Measurements from ENCODE around the gene FGFRL1. TPM values are rescaled to one million over a fixed set of nuclear protein-coding genes. Genes with fewer than 3 reads are reported as not detected.
"Not testable (repeated sequence)": the region's sequence is repeated elsewhere in the genome, so short reads cannot be mapped to it uniquely, and the experiment has no call there.

The FGFRL1 gene
- polyA plus RNA-seq, 1 experiment = 21.2 TPM

DNA sequence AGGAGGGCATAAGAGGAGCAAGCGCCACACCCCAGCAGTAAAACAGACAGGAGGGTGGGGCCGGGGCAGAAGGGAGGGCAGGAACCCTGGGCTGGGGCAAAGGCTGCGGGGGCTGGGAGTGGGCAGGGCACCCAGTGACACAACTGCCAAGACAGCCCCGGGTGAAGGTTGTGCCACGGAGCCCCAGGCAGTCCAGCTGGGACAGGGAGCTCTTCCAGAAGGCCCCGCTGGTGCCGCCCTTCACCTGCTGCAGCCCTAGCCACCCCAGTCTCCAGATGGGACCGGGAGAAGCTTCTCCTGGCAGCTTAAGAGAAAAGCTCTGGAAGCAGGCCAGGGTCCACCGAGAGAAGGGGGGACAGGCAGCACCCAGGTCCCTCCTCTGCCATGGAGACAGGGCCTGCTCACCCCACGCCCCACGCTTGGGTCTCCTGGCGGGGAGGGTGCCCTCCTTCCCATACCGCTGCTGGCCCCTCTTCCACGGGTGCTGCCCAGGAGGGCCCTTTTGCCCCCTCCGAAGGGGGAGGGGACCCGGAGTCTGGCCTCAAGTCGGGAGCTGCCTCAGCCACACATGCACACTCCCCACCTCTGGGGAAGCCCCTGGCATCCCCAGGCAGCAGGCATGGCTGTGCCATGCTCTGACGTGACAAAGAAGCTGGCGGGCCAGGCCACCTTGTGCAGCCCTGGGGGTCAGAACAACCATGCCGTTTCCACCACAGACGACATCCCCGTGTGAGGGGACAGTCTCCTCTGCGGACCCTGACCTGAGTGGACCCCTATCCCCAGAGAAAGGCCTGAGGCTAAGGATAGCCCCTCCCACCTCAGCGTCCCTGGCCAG lies 39.5 kb upstream of the FGFRL1 start:
- ChIA-PET POLR2A (no interaction called here), CTCF (no interaction called here)
- TF ChIP-seq, protein P1, sequence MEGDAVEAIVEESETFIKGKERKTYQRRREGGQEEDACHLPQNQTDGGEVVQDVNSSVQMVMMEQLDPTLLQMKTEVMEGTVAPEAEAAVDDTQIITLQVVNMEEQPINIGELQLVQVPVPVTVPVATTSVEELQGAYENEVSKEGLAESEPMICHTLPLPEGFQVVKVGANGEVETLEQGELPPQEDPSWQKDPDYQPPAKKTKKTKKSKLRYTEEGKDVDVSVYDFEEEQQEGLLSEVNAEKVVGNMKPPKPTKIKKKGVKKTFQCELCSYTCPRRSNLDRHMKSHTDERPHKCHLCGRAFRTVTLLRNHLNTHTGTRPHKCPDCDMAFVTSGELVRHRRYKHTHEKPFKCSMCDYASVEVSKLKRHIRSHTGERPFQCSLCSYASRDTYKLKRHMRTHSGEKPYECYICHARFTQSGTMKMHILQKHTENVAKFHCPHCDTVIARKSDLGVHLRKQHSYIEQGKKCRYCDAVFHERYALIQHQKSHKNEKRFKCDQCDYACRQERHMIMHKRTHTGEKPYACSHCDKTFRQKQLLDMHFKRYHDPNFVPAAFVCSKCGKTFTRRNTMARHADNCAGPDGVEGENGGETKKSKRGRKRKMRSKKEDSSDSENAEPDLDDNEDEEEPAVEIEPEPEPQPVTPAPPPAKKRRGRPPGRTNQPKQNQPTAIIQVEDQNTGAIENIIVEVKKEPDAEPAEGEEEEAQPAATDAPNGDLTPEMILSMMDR (IDR thresholded peaks at IDR 0.05; ENCODE audit: insufficient read depth, low read depth, low read length) = no peak
- DNase-seq (ENCODE audit: low read depth) = no peak
- Histone ChIP-seq H3K27me3 (ENCODE audit: control insufficient read depth, insufficient read depth, low read length) (no peaks in the 10 kb centered on the region), H3K4me3 (ENCODE audit: low read depth, low read length) (peak overlapping the region; percentile 63), H3K36me3 (ENCODE audit: control insufficient read depth, insufficient read depth, low read length) (peaks cover 4% of the 10 kb centered on the region)

DNA sequence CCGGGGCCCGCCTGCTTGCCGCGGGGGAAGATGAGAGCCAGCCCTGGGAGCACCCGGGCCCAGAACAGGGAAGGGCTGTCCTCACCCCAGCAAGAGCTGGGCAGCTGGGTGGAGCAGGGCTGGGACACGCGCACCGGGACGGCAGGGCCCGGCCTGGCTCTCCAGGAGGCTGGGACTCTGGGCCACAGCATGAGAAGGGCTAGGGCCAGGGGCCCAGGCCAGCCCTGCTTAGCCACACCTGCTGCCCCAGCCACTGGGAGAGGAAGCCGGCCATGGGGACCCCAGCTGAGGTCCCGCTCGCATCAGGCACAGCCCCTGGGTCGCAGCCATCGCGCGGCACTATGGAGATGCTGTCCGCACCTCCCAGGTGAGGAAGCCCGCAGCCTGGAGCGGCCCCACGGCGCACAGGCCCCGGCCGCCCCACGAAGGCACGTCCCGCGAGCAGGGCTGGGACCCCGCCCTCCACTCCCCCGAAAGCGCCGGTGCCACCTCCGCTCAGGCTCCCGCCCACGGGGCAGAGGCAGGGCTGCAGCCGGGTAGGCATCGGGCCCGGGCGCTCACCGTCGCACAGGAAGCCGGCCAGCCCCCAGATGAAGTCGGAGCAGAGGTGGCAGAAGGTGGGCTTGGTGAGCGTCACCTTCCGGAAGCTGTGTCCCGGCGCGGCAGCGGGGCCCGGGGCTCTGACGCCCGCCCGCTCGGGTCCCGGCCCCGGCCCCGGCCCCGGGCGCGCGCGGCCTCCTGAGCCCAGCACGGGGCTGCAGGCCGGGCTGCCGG lies 38.6 kb upstream of the FGFRL1 start:
- ChIA-PET POLR2A (no interaction called here), CTCF (no interaction called here)
- H3K36me3 ChIP-seq (ENCODE audit: control insufficient read depth, insufficient read depth, low read length) = peaks cover 3% of the 10 kb centered on the region; the same call in 1 of the 2 replicates
- H3K27me3 ChIP-seq (ENCODE audit: control insufficient read depth, insufficient read depth, low read length) = no peaks in the 10 kb centered on the region
- TF ChIP-seq, protein P1 (IDR thresholded peaks at IDR 0.05; ENCODE audit: insufficient read depth, low read depth, low read length) = no peak
- no peak for DNase-seq (ENCODE audit: low read depth)
- H3K4me3 ChIP-seq (ENCODE audit: low read depth, low read length) = peak overlapping the region; percentile 63

DNA sequence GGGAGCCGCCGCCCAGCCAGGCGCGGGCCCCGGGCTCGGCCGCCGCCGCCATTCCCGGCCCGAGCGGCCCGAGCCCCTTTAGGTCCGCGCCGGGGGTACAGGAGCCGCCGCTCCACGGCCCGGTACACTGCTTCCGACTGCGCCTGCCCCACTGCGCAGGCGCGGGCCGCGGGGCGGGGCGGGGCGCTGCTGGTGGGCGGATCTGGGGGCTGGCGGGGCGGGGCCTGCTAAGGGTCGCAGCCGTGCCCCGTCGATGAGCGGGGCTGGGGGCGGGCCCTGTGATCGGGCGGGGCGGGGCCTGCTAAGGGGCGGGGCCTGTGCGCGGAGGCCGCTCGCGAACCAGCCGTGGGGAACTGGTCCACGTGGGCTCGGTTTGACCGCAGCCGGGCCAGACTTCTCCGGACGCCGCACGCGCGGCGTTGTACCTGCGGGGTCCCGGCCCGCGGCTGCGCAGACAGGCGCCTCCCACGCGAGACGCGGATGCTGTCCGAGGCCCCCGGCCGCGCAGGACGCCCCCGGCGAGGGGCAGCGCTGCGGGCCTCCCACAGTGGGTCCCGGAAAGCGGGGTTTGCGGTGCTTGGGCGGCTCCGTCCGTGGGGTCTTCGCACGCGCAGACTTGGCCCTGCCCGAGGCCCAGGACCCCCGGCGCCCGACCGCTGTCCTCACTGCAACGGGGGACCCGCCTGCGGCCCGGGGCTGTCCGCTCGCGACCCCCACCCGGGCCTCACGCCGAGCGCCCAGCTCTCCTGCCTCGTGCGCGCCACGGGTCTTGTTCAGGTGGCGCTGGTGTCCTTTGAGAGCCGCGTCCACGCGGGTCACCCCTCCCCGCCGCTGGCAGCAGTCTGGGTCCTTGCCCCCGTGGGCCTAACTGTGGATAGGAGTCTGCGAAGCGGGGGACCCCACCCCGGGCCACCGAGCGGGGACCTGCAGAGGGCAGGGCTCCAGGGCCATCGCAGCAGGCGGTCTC lies 37.7 kb upstream of the FGFRL1 start, which contains the start of gene DGKQ:
TSS of gene DGKQ (minus strand) at position 139 of the 967 bp plus-strand sequence. CDS start at position 52, 87 bp downstream.
- Histone ChIP-seq H3K36me3 (ENCODE audit: control insufficient read depth, insufficient read depth, low read length) (peaks cover 3% of the 10 kb centered on the region; the same call in 1 of the 2 replicates), H3K4me3 (ENCODE audit: low read depth, low read length) (peak within 1 kb of the TSS; percentile 63), H3K27me3 (ENCODE audit: control insufficient read depth, insufficient read depth, low read length) (no peaks in the 10 kb centered on the region)
- POLR2A ChIA-PET = no interaction called here
- CTCF ChIA-PET = no interaction called here
- TF ChIP-seq, protein P1 (IDR thresholded peaks at IDR 0.05; ENCODE audit: insufficient read depth, low read depth, low read length) = no peak
- no peak for DNase-seq (ENCODE audit: low read depth)

DNA sequence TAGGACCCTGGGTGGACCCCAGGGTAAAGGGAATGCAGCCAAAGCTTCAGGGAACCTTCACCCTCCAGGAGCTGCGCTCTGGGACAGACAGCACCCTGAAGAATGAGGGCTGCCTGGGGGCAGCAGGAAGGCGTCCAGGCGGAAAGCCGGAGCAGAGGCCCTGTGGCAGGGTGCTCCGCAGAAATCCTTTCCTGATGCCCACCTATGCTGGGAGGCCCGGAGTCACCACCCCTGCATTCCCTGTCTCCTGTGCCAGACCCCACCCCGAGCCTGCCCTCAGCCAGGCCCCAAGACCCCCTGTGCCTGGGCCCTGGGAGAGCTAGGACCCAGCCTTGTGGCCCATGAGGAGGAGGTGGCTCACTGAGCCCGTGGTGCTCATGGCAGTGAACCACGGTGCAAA lies 36.8 kb upstream of the FGFRL1 start:
- no peaks in the 10 kb centered on the region for H3K27me3 ChIP-seq (ENCODE audit: control insufficient read depth, insufficient read depth, low read length)
- CTCF ChIA-PET = no interaction called here
- no peak for DNase-seq (ENCODE audit: low read depth)
- peaks cover 2% of the 10 kb centered on the region; the same call in 1 of the 2 replicates for H3K36me3 ChIP-seq (ENCODE audit: control insufficient read depth, insufficient read depth, low read length)
- H3K4me3 ChIP-seq (ENCODE audit: low read depth, low read length) = no peak overlapping the region
- POLR2A ChIA-PET = no interaction called here
- TF ChIP-seq, protein P1 (IDR thresholded peaks at IDR 0.05; ENCODE audit: insufficient read depth, low read depth, low read length) = no peak

DNA sequence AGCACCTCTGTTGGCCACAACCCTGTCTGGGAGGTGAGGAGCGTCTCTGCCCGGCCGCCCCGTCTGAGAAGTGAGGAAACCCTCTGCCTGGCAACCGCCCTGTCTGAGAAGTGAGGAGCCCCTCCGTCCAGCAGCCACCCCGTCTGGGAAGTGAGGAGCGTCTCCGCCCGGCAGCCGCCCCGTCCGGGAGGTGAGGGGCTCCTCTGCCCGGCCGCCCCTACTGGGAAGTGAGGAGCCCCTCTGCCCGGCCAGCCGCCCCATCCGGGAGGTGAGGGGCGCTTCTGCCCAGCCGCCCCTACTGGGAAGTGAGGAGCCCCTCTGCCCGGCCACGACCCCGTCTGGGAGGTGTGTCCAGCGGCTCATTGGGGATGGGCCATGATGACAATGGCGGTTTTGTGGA lies 35.4 kb upstream of the FGFRL1 start:
- CTCF ChIA-PET; H3K27me3 ChIP-seq (ENCODE audit: control insufficient read depth, insufficient read depth, low read length); H3K4me3 ChIP-seq (ENCODE audit: low read depth, low read length); DNase-seq (ENCODE audit: low read depth); H3K36me3 ChIP-seq (ENCODE audit: control insufficient read depth, insufficient read depth, low read length); POLR2A ChIA-PET: not testable (repeated sequence)
